HT-29 (cell line): ENCODE measurements around the gene MYLIP. TPM values are rescaled to one million over a fixed set of nuclear protein-coding genes. Genes with fewer than 3 reads are reported as not detected.
A peak's percentile ranks its signal among the peaks of the same experiment; 100 is the strongest.
"Not testable (repeated sequence)": the region's sequence is repeated elsewhere in the genome, so short reads cannot be mapped to it uniquely, and the experiment has no call there.

Experiments used
- DNase-seq: peaks from one replicate; pipeline ENCODE4 v3.0.0-alpha.2; 2015; ENCODE audit warnings: low spot score
- total RNA-seq: library from RNA; depleted of rRNA; stranded (reverse); fragments of >200 nt; shearing (Covaris generic); gene quantifications from 2 replicates; pipeline ENCODE4 v1.2.3, GENCODE V29; 2014

Gene MYLIP
- total RNA-seq, 1 experiment from 2014 or later: 16.3 TPM

- peak; percentile 36 for DNase-seq
Observed at GRCh38 chr6:16168858-16169257, 40.0 kb downstream of the MYLIP start.

- DNase-seq: no peak
Observed at GRCh38 chr6:16171400-16171799, 42.5 kb downstream of the MYLIP start.

- no peak for DNase-seq
Observed at GRCh38 chr6:16173167-16173940, 44.5 kb downstream of the MYLIP start.

- DNase-seq: no peak
Observed at GRCh38 chr6:16174416-16175078, 45.7 kb downstream of the MYLIP start.

- not testable (repeated sequence) for DNase-seq
Observed at GRCh38 chr6:16176600-16176999, 47.7 kb downstream of the MYLIP start.

GRCh38 chr6:16177881-16178280 lies 49.0 kb downstream of the MYLIP start:
- DNase-seq: no peak

- DNase-seq: no peak
Observed at GRCh38 chr6:16178351-16178750, 49.5 kb downstream of the MYLIP start.

- DNase-seq: no peak
Observed at GRCh38 chr6:16179063-16179462, 50.2 kb downstream of the MYLIP start.

- DNase-seq: no peak
Observed at GRCh38 chr6:16179970-16180431, 51.1 kb downstream of the MYLIP start.

GRCh38 chr6:16180696-16181438 lies 52.0 kb downstream of the MYLIP start:
- no peak for DNase-seq

- DNase-seq: no peak
Observed at GRCh38 chr6:16181439-16182297, 52.8 kb downstream of the MYLIP start.

- DNase-seq: peak; percentile 63
Observed at GRCh38 chr6:16183187-16183664, 54.3 kb downstream of the MYLIP start.

- DNase-seq: peak; percentile 78
Observed at GRCh38 chr6:16184129-16184528, 55.2 kb downstream of the MYLIP start.

- DNase-seq: no peak
Observed at GRCh38 chr6:16184551-16184950, 55.7 kb downstream of the MYLIP start.

GRCh38 chr6:16187176-16187575 lies 58.3 kb downstream of the MYLIP start:
- no peak for DNase-seq

GRCh38 chr6:16190214-16190613 lies 61.3 kb downstream of the MYLIP start:
- DNase-seq: no peak

- no peak for DNase-seq
Observed at GRCh38 chr6:16196260-16196983, 67.5 kb downstream of the MYLIP start.

GRCh38 chr6:16196984-16197546 lies 68.2 kb downstream of the MYLIP start:
- no peak for DNase-seq
